GM20000 (cell line): ENCODE data around the gene MAN2B1.
A peak's percentile ranks its signal among the peaks of the same experiment; 100 is the strongest.

Experiments used
- DNase-seq: peaks from one replicate; pipeline ENCODE4 v3.0.0; 2012; ENCODE audit warnings: low spot score
- CTCF ChIP-seq: IDR thresholded peaks from 2 replicates; pipeline ENCODE4 v1.5.1; 2012; ENCODE audit warnings: mild to moderate bottlenecking, control low read depth; ENCODE audit errors: extremely low read depth, missing control alignments

The MAN2B1 gene

GRCh38 chr19:12606796-12607195 is 59.7 kb downstream of the MAN2B1 start:
- no peak for TF ChIP-seq CTCF
- no peak for DNase-seq

- peak; percentile 82 for DNase-seq
- TF ChIP-seq CTCF = no peak
Observed at GRCh38 chr19:12603714-12604113, 62.8 kb downstream of the MAN2B1 start.

- no peak for TF ChIP-seq CTCF
- DNase-seq = no peak
Observed at GRCh38 chr19:12597594-12597993, 68.9 kb downstream of the MAN2B1 start.

GRCh38 chr19:12596927-12597548 is 69.5 kb downstream of the MAN2B1 start:
- TF ChIP-seq CTCF = no peak
- no peak for DNase-seq
